GM18498 (cell line): ENCODE measurements around the gene TDRD5.
A peak's percentile ranks its signal among the peaks of the same experiment; 100 is the strongest.
"Not testable (repeated sequence)": the region's sequence is repeated elsewhere in the genome, so short reads cannot be mapped to it uniquely, and the experiment has no call there.

ENCODE experiments used
- ATAC-seq: cut with Tn5 transposase; IDR thresholded peaks from one replicate; pipeline ENCODE4 v1.9.1; 2021; ENCODE audit warnings: mild to moderate bottlenecking, moderate library complexity; ENCODE audit not compliant: unreplicated experiment

Gene TDRD5

DNA sequence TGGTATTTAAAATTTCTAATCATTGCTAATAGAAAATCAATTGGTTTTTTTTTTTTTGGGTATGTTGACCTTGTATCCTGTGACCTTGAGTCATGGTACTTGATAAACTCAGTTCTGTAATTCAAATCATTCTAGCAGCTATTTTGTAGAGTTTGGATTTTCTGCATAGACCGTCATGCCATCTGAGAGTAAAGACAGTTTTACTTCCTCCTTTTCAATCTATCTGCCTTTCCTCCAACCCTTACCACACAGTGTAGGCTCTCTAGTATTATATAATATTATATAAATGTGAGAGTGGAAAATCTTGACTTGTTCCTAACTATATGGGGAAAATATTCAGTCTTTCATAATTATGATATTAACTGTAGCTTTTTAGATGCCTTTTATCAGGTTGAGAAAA, 7.0 kb downstream of the TDRD5 start:
- peak; percentile 60 for ATAC-seq

DNA sequence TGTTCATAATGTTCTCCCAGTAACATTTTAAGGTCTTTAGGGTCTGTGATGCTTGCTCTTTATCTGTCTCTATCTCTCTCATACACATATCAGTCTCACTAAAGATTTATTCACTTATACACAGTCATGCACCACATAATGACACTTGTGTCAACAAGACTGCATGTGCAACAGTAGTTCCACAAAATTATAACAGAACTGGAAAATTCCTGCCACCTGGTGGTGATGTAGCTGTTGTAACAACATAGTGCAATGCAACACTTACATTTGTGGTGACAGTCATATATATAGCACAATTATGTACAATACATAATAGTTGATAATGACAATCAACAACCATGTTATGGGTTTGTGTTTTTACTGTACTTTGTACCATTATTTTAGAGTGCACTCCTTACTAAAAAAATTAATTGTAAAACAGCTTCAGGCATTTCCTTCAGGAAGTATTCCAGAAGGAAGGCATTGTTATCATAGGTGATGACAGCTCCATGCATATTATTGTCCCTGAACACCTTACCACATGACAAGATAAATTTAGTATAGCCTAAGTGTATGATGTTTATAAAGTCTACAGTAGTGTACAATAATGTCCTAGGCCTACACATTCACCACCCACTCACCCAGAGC, 8.1 kb downstream of the TDRD5 start:
- ATAC-seq, result no peak

DNA sequence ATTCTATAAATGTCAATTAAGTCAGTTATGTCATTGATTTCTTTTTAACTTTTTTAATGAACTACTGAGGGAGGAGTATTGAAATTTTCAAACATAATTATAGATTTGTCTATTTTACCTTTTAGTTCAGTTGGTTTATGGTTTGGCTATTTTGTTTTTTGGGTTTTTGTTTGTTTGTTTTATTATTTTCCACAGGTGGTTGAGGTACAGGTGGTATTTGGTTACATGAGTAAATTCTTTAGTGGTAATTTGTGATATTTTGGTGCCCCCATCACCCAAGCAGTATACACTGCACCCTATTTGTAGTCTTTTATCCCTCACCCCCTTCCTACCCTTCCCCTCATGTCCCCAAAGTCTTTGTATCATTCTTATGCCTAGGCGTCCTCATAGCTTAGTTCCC, 9.5 kb downstream of the TDRD5 start:
- no peak for ATAC-seq

DNA sequence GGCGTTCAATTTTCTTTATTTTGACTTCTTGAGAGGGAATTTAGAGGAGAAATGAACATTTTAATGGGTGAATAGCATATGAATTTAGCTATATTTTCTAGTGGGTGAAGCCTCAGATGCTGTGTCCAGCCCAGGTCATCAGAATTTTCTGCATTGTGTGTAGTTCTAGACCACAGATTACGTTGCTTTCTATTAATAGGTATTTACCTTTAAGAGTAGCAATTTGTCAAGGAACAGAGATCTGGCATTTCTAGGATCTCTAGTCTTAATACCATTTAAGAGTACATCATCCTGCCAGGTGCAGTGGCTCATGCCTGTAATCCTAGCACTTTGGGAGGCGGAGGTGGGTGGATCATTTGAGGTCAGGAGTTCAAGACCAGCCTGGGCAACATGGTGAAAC, 20.7 kb downstream of the TDRD5 start:
- no peak for ATAC-seq

DNA sequence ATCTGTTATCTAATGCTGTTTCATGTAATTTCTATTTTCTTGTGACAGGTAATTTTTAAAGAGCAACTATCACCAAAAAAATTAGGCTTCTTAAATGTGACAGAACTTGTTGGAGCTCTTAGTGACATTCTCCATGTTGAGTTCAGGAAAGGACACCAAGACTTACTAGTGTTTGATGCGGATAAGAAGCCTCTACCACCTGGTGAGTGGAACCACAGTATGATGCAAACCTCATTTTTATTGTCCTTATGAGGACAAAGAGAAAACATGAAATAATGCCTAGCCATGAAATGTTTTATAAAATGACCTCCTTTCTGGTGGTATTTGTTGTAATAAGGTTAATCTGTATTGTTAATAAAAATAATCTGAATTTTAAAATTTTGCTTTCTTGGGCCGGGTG, 39.1 kb downstream of the TDRD5 start:
- ATAC-seq, result no peak

DNA sequence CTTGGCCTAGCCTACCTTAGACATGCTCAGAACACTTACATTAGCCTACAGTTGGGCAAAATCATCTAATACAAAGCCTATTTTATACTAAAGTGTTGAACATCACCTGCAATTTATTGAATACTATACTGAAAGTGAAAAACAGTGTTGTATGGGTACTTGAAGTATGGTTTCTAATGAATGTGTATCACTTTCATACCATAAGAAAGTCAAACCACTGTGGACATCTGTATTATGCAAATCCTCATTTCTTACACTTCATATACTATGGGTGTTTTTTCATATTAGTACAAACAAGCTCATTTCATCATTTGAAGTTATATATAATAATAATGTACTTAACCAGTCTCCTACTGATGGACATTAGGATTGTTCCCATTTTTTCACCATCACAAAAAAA, 41.2 kb downstream of the TDRD5 start:
- peak; percentile 92 for ATAC-seq

DNA sequence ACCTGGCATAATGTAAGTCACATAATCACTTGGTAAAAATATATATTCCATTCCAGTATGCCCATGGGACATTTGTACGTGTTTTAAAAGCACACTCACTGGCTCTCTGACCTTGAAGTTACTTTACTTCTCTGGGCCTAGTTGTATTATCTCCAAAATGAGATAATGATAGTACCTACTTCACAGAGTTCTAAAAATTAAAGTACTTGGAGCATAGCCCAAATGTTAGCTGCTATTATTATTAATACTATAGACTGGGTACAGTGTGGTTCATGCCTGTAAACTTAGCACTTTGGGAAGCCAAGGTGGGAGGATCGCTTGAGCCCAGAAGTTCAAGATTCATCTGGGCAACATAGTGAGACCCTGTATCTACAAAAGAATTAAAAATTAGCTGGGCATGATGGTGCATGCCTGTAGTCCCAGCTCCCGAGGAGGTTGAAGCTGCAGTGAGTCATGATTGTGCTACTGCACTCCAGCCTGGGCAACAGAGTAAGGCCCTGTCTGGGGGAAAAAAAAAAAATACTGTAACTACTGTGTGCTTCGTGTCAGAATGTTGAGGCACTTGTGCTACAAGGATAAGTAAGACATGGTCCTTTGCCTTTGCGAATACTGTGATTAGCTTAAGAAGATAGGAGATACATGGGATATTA, 45.7 kb downstream of the TDRD5 start:
- ATAC-seq, result no peak

DNA sequence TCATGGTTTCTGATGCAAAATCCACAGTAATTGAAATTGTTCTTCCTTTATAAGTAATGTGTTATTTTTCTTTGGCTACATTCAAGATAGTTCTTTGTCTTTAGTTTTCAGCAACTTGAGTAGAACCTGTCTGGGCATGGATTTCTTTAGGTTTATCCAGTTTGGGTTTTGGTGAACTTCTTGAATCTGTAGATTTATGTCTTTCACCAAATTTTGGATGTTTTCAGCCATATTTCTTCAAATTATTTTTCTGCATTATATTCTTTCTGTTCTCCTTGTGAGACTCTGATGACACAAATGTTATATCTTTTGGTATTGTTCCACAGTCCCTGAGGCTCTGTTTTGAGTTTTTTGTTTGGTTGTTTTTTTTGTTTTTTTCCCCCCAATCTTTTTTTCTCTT, 69.4 kb downstream of the TDRD5 start:
- ATAC-seq, result no peak

DNA sequence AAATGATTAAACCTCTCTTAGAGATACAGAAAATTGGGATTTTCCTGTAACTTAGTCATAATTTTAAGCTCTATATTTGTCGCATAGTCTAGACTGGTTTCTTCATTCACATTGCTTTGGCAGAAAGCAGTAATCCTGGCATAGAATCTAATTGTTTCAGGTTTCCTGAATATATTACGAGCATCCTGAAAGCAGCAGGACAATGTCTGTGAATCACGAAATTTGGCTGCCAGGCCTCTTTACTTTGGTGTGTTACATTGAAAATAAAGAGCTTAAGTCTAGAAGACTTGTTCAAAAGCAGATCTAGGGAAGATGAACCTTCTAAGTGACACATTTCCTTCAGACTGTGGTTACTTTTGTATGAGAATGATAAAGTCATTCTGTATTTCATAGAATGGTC, 72.2 kb downstream of the TDRD5 start:
- no peak for ATAC-seq

DNA sequence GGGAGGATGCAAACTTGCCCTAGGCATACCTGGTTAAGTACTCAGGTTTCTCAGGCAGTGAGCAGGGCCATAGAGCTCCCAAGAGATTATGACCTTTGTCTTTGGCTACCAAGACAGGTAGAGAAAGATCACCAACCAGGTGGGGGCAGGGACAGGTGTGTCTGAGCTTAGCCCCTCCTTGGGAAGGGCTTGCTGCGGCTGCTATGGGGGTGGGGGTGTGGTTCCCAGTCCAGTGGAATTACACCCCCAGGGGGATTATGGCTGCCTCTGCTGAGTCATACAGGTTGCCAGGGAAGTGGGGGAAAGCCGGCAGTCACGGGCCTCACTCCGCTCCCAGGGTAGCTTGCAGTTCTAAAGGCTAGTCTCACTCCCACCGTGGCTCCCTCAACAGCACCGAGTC, 86.2 kb downstream of the TDRD5 start:
- no peak for ATAC-seq

DNA sequence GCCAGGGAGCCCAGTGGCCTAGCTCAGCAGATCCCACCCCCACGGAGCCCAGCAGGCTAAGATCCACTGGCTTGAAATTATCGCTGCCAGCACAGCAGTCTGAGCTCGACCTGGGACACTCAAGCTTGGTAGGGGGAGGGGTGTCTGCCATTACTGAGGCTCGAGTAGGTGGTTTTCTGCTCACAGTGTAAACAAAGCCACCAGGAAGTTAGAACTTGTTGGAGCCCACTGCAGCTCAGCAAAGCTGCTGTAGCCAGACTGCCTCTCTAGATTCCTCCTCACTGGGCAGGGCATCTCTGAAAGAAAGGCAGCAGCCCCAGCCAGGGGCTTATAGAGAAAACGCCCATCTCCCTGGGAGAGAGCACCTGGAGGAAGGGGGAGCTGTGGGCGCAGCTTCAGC, 102.9 kb downstream of the TDRD5 start:
- not testable (repeated sequence) for ATAC-seq

DNA sequence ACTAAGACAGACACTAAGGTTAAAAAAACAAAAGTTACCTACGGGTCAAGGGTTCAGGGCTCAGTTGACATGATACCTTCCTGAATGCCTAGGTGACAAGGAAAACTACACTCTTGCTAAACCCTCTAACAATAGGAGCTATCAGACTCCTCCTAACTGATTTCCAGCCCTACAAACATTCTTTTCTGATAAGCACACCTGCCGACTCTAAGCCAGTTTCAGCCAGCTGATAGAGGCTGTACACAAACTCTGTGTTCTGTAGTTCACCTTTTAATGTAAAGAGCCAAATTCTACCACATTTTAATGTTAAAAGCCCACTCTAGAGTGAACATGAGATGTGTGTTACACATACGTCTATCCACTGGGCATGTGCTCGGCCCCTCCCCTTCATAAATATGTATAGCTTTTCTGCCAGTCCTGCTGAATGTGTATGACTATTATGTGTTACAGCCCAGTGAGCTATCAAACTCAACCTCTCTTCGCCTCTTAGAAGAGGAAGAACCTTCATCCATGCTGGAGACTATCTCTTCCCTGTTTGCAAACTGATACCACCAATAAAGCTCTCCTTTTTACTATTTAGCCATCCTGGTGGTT, 111.4 kb downstream of the TDRD5 start:
- ATAC-seq, result no peak

DNA sequence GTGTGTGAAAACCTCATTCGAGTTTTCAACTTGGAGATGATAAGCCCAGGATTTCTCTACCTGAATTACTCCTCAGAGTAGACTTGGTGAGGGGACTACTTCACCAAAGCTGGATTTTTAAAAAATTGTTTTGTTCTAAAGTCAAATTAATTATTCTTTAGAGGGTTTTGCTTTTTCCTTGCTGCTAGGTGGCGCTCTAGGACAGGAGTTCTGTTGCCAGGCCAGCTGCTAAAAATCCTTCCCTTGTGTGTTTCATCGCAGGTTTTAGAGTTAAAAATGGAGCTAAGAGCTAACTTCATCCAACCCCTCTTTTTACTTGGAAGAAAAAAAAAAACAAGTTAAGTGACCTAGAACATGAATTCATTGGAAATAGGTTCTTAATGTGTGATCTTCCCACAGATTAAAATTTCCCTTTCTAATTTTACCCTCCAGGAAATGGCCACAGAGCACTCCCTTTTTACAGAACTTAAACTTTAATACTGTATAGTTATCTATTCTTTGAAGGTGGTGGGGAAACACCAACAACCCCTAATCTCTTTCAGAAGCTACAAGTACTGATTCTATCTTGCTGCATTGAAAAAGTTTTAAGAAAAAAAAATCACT, 114.8 kb downstream of the TDRD5 start:
- ATAC-seq, result no peak

DNA sequence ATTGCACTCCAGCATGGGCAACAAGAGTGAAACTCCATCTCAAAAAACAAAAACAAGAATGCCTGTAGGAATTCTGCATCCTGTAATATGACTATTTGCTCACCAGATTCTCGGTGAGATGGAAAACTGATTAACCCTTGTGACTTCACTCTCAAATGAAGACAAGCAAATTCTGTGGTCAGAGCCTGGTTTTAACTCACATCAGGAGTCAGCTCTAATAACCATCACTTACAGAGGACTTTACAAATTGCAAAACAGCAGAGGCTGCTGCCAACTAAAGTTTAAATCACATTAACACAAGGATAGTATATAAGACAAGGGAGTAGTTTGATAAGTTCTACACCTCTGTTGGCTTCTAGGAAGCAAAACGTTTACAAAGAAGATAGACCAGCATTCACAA, 115.8 kb downstream of the TDRD5 start:
- ATAC-seq, result no peak

DNA sequence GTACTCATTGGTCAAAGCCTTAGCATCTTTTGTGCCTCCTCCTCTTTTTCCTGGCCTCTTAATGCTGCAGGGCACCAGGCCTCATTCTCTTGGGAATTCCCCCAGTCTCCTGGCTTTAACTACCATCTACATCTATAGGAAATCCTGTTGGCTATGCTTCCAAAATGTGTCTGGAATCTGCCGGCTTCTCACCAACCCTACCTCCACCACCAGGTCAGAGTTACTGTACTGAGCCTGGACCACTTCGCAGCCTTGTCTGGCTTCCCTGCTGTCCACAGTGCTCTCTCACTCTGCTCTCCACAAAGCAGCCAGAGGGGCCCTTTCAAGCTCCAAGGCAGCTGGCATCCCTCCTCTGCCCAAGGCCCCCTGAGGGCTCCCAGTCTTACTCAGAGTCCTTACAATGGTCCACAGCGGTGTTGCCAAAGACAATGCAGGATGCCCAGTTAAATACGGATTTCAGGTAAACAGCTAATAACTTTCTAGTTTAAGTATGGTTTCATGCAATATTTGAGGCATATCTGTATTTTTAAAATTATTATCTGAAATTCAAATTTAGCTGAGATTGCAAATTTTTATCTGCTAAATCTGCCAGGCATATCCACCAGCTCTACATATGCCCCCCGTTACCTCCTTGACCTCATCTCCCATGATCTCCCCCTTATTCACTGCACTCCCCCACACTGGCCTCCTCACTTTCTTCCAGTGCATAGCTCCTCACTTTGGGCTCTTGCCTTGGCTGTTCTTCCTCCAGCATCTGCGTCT, 117.0 kb downstream of the TDRD5 start:
- no peak for ATAC-seq

DNA sequence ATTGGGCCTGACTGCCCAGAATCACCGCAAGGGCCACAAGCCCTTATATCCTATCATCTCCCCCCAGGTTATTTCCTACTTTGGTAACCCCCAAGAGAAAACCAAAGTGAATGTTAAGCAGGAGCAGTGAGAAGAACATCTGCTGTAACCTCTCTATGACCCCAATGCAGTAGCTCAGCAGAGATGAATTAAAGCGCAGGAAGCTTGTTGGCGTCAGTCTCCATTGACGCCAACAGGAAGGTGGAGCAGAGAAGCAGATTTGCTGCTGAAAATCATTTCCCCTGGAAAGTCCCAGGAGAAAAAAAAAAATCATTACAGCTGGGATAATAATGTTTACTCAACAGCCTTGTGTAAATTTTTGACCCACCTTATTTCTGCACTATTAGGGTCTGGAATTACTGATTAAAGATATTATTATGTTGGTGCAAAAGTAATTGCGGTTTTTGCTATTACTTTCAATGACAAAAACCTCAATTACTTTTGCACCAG, 118.3 kb downstream of the TDRD5 start:
- no peak for ATAC-seq

DNA sequence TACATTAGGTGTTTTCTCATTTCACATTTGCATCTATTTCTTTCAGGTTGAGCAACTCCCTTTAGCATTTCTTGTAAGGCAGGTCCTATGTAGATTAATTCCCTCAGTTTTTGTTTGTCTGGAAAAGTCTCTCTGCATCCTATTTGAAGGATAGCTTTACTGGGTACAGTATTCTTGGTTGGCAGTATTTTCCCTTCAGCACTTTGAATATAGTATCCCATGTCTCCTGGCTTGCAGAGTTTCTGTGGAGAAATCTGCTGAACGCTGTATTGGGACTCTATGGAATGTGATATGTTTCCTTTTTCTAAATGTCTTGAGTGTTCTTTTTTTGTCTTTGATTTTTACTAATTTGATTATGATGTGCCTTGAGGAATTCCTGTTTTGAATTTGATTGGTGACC, 122.5 kb downstream of the TDRD5 start:
- ATAC-seq, result no peak

DNA sequence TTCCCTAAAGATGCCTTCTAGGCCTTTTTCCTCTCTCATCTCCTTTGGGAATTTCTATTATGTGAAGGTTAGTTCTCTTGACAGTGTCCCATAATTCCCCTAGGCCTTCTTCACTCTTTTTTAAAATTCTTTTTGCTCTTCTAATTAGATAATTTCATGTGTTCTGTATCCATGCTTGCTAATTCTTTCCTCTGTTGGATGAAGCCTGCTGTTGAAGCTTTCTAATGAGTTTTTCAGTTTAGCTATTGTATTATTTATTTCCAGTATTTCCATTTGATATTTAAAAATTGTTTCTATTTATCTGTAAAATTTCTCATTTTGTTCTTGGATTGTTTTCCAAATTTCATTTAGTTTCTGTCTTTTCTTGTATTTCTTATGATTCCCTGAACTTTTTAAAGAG, 123.0 kb downstream of the TDRD5 start:
- ATAC-seq, result no peak

DNA sequence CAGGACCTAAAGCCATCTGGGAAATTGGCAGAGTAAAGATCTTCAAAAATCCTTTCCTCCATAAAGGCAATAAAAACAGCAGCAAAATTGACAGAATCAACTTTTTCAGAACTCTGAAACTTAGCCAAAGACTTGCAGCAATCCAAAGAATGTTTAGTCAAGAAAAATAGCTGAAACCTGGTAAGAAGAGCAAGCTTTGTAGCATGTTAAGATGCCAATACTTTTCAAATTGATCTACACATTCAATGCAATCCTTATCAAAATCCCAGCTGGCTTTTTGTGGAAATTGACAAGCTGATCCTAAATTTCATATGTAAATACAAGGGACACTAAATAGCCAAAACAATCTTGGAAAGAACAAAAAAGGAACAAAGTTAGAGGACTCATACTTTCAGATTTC, 127.6 kb downstream of the TDRD5 start:
- no peak for ATAC-seq

DNA sequence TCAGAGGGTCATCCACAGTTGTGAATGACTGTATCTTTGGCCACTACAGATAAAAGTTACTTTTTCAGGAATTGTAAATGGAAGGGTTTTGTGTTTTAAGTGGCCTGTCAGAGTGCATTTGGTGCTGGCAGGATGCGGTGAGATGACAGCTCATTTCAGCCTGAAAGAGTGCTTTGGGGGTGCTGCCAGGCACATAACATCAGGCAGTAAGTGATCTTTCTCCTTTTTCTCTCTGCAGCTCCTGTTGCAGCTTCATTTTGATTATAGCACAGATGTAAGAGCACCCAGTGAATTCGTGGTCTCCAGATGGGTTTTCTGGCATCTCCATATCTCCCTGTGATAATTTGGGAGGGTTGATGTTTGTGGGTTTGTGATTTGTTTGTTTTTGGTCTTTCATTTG, 136.6 kb downstream of the TDRD5 start:
- ATAC-seq, result no peak

DNA sequence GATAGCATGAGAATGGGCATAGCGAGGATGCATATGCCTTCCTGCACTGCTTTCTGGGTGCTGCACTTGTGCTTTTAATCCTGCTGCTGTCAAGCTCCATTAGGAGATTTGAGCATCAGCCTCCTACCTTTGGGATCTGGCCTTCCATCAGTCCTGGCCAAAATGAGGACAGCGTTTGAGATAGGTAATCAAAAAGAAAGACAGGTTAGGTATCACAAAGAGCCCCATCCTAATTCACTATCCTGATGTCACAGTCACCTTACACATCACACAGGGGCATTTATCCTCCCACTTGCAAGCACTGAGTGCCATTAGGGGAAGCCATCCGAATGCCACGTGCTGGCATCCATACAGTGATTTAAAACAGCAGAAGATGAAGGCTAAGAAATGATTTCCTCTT, 138.2 kb downstream of the TDRD5 start:
- no peak for ATAC-seq
